HG03442 (cell line): ENCODE data around the gene TAF6L.
"Not testable (repeated sequence)": the region's sequence is repeated elsewhere in the genome, so short reads cannot be mapped to it uniquely, and the experiment has no call there.

Source experiments
- ATAC-seq: cut with Tn5 transposase; IDR thresholded peaks from one replicate; pipeline ENCODE4 v1.9.1; 2021; ENCODE audit warnings: mild to moderate bottlenecking, moderate library complexity; ENCODE audit not compliant: unreplicated experiment

Gene TAF6L

GRCh38 chr11:62771144-62772021 lies at the start of gene TAF6L:
Gene TAF6L, plus strand, starts transcription at chr11:62771396. Its CDS starts 4,388 bp downstream, at chr11:62775784.
- peak; percentile 75 for ATAC-seq

- ATAC-seq: no peak
These were observed 49.2 kb upstream of the TAF6L start for GRCh38 chr11:62721994-62722393.

DNA sequence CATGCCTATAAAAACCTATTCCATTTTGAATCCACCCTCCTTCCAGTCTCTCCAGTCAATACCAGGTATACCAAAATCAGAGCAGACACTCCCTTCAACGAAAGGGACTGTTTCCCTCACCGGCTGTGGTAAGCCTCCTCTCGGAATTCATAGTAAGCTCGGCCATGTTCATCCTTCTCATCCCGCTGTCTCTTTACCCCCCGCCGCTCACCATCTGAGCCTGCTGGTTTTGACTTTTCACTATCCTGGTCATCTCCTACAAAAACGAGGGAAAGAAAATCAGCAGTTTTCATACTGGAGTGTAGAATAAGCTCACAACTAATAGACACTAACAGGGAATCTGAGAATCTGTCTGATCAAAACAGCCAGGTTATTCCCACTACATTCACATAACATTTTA lies 47.0 kb upstream of the TAF6L start:
- no peak for ATAC-seq

DNA sequence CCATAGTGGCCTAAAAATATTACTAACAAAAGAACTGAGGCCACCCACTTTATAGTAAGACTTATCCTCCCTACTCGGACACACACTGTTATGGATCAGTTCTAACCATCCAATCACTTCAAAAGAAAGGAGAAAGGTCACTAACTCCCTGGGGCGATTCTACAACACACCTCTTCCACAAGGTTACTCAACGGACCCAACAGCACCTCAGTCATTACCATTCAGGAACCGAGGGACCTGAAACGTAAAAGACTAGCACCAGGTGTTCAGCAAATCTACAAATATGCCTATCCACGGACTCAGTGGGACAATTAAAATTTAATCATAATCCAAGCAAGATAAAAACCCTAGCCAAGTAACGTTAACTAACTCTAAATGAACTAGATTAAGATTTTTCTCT lies 45.5 kb upstream of the TAF6L start:
- ATAC-seq: no peak

DNA sequence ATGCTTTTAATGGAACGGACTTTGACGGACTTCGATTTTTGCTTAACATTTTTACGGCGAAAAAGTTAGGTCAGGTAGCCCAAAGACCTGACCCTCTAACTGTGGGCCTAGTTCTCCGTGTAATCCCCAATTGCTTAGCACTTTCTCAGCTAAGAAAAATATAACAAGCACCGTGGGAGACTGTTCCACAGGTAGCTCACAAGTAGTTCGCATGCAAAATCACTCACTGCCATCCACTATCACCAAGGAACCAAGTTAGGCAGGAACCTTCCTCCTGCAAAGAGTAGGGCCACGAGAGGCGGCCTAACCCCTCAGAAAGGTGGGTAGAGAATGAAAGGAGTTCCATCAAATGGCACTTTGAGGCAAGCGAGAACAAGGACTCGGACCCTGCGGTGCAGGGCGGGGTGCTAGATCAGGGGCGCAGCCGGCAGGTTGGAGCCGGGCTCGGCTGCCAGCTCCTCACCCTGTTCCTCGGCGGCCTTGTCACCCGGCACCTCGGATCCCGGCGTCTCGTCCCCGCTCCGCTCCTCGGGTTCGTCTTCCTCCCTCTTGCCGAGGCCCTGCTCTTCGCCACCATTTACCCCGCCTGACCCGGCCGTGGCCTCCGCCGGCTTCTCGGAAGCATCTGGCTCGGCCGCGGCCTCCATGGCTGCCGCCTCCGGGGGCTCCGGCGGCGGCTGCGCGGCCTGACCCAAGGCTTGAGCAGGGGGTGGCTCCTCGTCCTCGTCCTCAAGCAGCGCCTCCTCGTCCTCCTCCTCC lies 44.9 kb upstream of the TAF6L start:
- no peak for ATAC-seq

DNA sequence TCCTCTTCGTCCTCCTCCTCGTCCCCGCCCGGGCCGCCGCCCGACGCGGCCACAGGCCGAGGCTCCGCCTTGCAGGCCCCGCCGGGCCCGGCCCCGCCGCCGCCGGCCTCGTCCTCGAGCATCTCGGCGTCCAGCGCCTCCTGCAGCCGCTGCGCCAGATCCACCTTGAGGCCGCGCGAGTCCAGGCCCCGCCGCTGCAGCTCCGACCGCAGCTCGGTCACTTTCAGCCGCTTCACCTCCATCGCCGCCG lies 44.4 kb upstream of the TAF6L start:
- ATAC-seq: no peak

GRCh38 chr11:62727165-62727871 lies 43.9 kb upstream of the TAF6L start, which contains the start of gene HNRNPUL2:
Gene HNRNPUL2, minus strand, starts transcription at chr11:62727457. Its CDS starts 301 bp downstream, at chr11:62727156.
- ATAC-seq: peak; percentile 70

DNA sequence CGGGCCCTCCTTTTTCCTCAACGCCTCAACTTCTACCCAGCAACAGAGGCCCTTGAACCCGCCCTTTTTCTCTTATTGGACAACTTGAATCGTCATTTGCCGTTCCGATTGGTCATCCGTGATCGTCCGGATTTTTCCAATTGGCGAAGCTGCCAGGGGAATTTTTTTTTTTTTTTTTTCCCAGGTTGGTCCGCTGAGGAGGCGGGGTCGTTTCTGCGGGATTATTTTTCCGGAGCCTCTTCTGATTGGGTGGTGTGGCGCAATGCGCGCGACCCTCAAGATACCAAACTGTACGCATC lies 43.4 kb upstream of the TAF6L start:
- peak; percentile 41 for ATAC-seq

- peak; percentile 14 for ATAC-seq
These were observed 42.8 kb upstream of the TAF6L start, which contains the start of gene TTC9C for GRCh38 chr11:62728171-62728988. Gene TTC9C, plus strand, starts transcription at chr11:62728486. Its CDS starts 363 bp downstream, at chr11:62728849.

GRCh38 chr11:62730076-62730475 lies 41.1 kb upstream of the TAF6L start:
- not testable (repeated sequence) for ATAC-seq

GRCh38 chr11:62732830-62733229 lies 38.4 kb upstream of the TAF6L start:
- no peak for ATAC-seq

DNA sequence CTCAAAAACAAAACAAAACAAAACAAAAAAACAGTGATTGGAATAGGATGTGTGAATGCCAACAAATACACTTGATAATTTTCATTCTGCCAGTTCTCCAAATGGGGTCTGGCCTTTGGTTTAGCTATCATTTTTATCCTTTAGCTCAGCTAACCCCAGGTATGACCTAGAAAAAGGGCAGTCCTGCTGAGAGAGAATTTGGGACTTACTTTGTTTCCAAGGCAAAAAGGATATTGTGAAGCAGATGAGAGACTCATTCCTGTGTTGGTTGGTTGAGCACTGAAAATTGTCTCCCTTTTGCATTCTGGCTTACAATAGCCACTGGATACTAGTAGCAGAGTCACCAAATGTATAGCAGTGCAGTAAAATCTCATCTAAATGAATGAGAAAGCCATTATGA lies 34.0 kb upstream of the TAF6L start:
- ATAC-seq: no peak

- no peak for ATAC-seq
These were observed 23.6 kb upstream of the TAF6L start for GRCh38 chr11:62747475-62748160.

- ATAC-seq: not testable (repeated sequence)
These were observed 21.3 kb upstream of the TAF6L start for GRCh38 chr11:62749931-62750330.

GRCh38 chr11:62752177-62752785 lies 18.9 kb upstream of the TAF6L start:
- ATAC-seq: no peak

DNA sequence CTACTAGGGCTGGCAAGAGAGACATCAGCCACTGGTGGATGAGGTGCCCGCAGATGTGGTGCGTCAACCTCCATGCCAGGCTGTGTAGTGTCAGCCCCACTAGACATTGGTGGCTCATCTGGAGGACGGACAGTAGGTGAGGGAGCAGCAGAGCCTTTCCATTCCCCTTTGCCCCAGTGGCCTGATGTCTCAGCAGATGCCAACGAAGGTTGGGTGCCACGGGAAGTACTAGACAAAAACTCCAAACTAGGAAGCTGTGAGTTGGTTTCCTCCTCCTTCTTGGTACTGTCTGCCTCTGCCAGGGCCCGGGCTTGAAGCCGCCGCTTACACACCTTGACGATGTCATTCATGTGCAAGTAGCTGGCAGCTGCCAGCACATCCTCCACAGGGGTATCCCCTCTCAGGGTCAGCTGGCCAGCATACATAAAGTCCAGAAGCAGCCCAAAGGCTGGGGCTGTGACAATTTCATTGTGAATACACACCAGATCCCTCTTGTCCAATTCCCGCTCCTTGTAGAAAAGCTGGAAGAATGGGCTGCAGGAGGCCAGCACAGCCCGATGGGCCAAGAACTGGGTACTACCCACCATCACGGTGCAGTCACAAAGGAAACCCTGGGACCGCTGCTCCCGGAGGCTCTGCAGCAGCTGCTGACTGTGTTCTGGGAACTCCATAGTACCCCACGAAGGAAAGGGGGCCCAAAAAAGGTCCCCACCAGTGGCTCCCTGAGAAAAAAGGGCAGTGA lies 18.0 kb upstream of the TAF6L start:
- ATAC-seq: no peak

DNA sequence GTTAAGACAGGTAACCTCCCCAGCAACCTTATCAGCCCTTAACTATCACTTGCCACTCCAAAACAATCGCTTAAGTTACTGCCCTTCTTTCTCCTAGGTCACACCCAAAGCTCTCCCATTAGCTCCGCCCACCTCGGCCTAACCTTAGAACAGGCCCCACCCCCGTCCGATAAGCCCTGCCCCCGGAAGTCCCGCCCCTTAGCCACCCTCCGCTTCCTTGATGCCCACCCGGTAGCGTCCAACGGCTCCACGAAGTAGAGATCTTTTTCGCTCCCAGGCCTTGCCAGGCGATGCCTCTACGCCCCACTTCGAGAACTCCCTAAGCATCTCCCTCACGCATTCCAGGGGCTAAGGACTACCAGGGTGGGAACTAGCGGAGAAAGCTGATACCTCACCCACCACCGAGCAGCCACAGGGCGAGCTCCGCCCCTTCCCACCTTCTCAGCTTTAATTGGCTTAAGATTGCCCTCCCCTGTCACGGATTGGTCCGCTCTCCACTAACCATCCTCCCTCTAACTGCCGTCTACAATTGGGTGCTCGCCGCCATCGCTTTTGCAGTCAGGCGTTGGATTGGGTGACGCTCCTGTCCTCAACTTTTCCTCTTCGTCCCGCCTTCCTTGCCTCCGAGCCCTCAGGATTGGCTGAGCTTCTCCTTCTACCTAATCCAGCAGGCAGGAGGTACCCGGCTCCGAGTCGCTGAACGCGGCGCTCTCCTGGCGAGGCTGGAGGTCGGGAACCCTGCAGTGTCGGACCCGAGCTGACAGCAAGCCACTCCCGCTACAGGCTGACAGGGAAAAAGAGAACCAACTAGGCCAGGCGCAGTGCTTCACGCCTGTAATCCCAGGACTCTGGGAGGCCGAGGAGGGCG lies 17.2 kb upstream of the TAF6L start, which contains the start of gene ZBTB3:
ZBTB3 (minus strand) TSS at position 425 of the 868 bp plus-strand sequence. CDS start 496 bp downstream, outside the sequence.
- peak; percentile 95 for ATAC-seq

- ATAC-seq: no peak
These were observed 16.0 kb upstream of the TAF6L start for GRCh38 chr11:62755086-62755615.
